ELF-1 (cell line): ENCODE measurements around the gene DPP6.

Source experiments
- DNase-seq: peaks from one replicate; pipeline ENCODE4 v3.0.0-alpha.2; 2016; ENCODE audit warnings: low read depth, low spot score

The DPP6 gene

GRCh38 chr7:154698726-154699291 lies 646.6 kb downstream of the DPP6 start:
- DNase-seq = peak; percentile 43

- DNase-seq = no peak
These were observed 647.2 kb downstream of the DPP6 start for GRCh38 chr7:154699417-154699816.

GRCh38 chr7:154709840-154710520 lies 657.8 kb downstream of the DPP6 start:
- DNase-seq = no peak

GRCh38 chr7:154720016-154720415 lies 667.8 kb downstream of the DPP6 start:
- no peak for DNase-seq

- no peak for DNase-seq
These were observed 668.9 kb downstream of the DPP6 start for GRCh38 chr7:154721086-154721485.

- DNase-seq = no peak
These were observed 674.2 kb downstream of the DPP6 start for GRCh38 chr7:154726368-154726767.

GRCh38 chr7:154729056-154729455 lies 676.9 kb downstream of the DPP6 start:
- DNase-seq = no peak

- no peak for DNase-seq
These were observed 683.6 kb downstream of the DPP6 start for GRCh38 chr7:154735766-154736165.

GRCh38 chr7:154736389-154736788 lies 684.2 kb downstream of the DPP6 start:
- no peak for DNase-seq

- no peak for DNase-seq
These were observed 686.0 kb downstream of the DPP6 start for GRCh38 chr7:154738216-154738615.

- no peak for DNase-seq
These were observed 688.9 kb downstream of the DPP6 start for GRCh38 chr7:154741131-154741530.

- no peak for DNase-seq
These were observed 691.0 kb downstream of the DPP6 start for GRCh38 chr7:154743206-154743605.

GRCh38 chr7:154744256-154744860 lies 692.2 kb downstream of the DPP6 start:
- DNase-seq = peak; percentile 62

GRCh38 chr7:154744861-154745258 lies 692.7 kb downstream of the DPP6 start:
- DNase-seq = no peak

GRCh38 chr7:154746571-154747360 lies 694.6 kb downstream of the DPP6 start:
- DNase-seq = no peak

GRCh38 chr7:154748089-154748786 lies 696.0 kb downstream of the DPP6 start:
- DNase-seq = no peak

GRCh38 chr7:154750353-154750801 lies 698.2 kb downstream of the DPP6 start:
- no peak for DNase-seq

- no peak for DNase-seq
These were observed 701.0 kb downstream of the DPP6 start for GRCh38 chr7:154753226-154753625.

- DNase-seq = no peak
These were observed 705.6 kb downstream of the DPP6 start for GRCh38 chr7:154757756-154758155.

GRCh38 chr7:154759989-154760388 lies 707.8 kb downstream of the DPP6 start:
- no peak for DNase-seq

- no peak for DNase-seq
These were observed 712.9 kb downstream of the DPP6 start for GRCh38 chr7:154765118-154765517.

- DNase-seq = no peak
These were observed 714.9 kb downstream of the DPP6 start for GRCh38 chr7:154767142-154767541.
